SIG-M5 treated with dmso at 0.1 percent for 504 hours (cell line): ENCODE measurements around the gene ZNF83.
"Not testable (repeated sequence)": the region's sequence is repeated elsewhere in the genome, so short reads cannot be mapped to it uniquely, and the experiment has no call there.

Experiments
- DNase-seq: peaks from one replicate; lab custom pipeline; 2025; ENCODE audit not compliant: unreplicated experiment; lab: John Stamatoyannopoulos, UW

The ZNF83 gene

GRCh38 chr19:52637718-52638585 lies at the start of gene ZNF83:
ZNF83 (minus strand) TSS chr19:52638355.
- DNase-seq, result peak; percentile 11

- DNase-seq, result no peak
These were observed 49.5 kb upstream of the ZNF83 start for GRCh38 chr19:52687684-52688083.

GRCh38 chr19:52685811-52686210 lies 47.7 kb upstream of the ZNF83 start:
- DNase-seq, result no peak

GRCh38 chr19:52681216-52681615 lies 43.1 kb upstream of the ZNF83 start:
- not testable (repeated sequence) for DNase-seq

- DNase-seq, result no peak
These were observed 41.4 kb upstream of the ZNF83 start for GRCh38 chr19:52679598-52679997.

- DNase-seq, result not testable (repeated sequence)
These were observed 37.1 kb upstream of the ZNF83 start for GRCh38 chr19:52675239-52675638.

GRCh38 chr19:52673014-52673413 lies 34.9 kb upstream of the ZNF83 start:
- no peak for DNase-seq

- DNase-seq, result no peak
These were observed 31.9 kb upstream of the ZNF83 start for GRCh38 chr19:52670046-52670445.

- no peak for DNase-seq
These were observed 31.4 kb upstream of the ZNF83 start for GRCh38 chr19:52669586-52669985.

- DNase-seq, result no peak
These were observed 29.8 kb upstream of the ZNF83 start for GRCh38 chr19:52667972-52668371.

- no peak for DNase-seq
These were observed 28.4 kb upstream of the ZNF83 start for GRCh38 chr19:52666506-52666905.

- DNase-seq, result no peak
These were observed 27.4 kb upstream of the ZNF83 start for GRCh38 chr19:52665529-52665928.

GRCh38 chr19:52665027-52665426 lies 26.9 kb upstream of the ZNF83 start:
- DNase-seq, result no peak

GRCh38 chr19:52664461-52664860 lies 26.3 kb upstream of the ZNF83 start:
- DNase-seq, result no peak

GRCh38 chr19:52662631-52663030 lies 24.5 kb upstream of the ZNF83 start:
- DNase-seq, result no peak

GRCh38 chr19:52660981-52661380 lies 22.8 kb upstream of the ZNF83 start:
- no peak for DNase-seq

- no peak for DNase-seq
These were observed 20.9 kb upstream of the ZNF83 start for GRCh38 chr19:52659013-52659412.

GRCh38 chr19:52658595-52658994 lies 20.4 kb upstream of the ZNF83 start:
- no peak for DNase-seq

GRCh38 chr19:52653161-52653560 lies 15.0 kb upstream of the ZNF83 start:
- no peak for DNase-seq

GRCh38 chr19:52651956-52652355 lies 13.8 kb upstream of the ZNF83 start:
- no peak for DNase-seq

- DNase-seq, result no peak
These were observed 10.3 kb upstream of the ZNF83 start for GRCh38 chr19:52648336-52649016.

- DNase-seq, result no peak
These were observed 8.5 kb upstream of the ZNF83 start for GRCh38 chr19:52646571-52647217.
